T47D (cell line): ENCODE measurements around the gene WDR73.

Source experiments
- DNase-seq, 2 experiments: peaks; one replicate each; pipeline versions ENCODE4 v3.0.0 to v3.0.0-alpha.2; 2011 to 2012; ENCODE audit warnings: low read depth in 1 of 2, low spot score in 1 of 2
- JUND ChIP-seq: IDR thresholded peaks from 2 replicates; pipeline ENCODE4 v1.6.1; 2012; ENCODE audit warnings: low read depth
- in situ Hi-C: cut with HindIII; loops from 2 replicates; pipeline ENCODE4 v1.10.0; 2016; ENCODE audit warnings: low sequenced_read_pairs, low pct_unique_long_range_greater_than_20kb

WDR73 gene

DNA sequence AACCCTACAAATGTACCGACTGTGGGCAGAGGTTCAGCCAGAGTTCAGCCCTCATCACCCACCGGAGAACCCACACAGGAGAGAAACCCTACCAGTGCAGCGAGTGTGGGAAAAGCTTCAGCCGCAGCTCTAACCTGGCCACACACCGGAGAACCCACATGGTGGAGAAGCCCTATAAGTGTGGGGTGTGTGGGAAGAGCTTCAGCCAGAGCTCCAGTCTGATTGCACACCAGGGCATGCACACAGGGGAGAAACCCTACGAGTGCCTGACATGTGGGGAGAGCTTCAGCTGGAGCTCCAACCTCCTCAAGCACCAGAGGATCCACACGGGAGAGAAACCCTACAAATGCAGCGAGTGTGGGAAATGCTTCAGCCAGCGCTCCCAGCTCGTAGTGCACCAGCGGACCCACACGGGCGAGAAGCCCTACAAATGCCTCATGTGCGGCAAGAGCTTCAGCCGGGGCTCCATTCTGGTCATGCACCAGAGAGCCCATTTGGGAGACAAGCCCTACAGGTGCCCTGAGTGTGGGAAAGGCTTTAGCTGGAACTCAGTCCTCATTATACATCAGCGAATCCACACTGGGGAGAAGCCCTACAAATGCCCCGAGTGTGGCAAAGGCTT lies 32.6 kb downstream of the WDR73 start:
- TF ChIP-seq JUND, result no peak
- no peak for DNase-seq
- in situ Hi-C loops, result no loop called here

- no peak for DNase-seq
- TF ChIP-seq JUND, result no peak
- in situ Hi-C loops, result no loop called here
These were observed 33.5 kb downstream of the WDR73 start for GRCh38 chr15:84620626-84621025.

DNA sequence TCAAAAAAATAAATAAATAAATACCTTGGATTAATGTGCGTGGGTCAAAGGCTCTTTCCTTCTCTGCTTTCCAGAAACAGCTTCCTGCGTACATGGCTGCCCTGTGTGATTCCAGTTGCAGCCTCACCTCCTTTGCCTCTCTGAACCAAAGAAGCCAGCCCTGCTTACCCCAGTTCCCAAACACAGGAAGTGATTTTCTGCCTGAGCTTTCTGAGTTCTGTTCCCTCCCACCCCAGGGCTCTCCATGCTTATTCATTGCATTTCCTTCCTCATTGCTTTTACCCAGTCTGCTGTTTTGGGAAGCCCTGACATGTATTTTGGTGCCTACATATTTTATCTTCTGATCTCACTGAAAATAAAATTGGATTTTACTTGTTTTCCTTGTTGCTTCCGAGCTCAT lies 37.8 kb downstream of the WDR73 start:
- TF ChIP-seq JUND, result no peak
- in situ Hi-C loops, result no loop called here
- DNase-seq, result no peak

- DNase-seq, result no peak
- no peak for TF ChIP-seq JUND
- in situ Hi-C loops, result no loop called here
These were observed 42.5 kb downstream of the WDR73 start for GRCh38 chr15:84611631-84612030.

- DNase-seq, result no peak
- no peak for TF ChIP-seq JUND
- in situ Hi-C loops, result no loop called here
These were observed 44.1 kb downstream of the WDR73 start for GRCh38 chr15:84609818-84610525.

- no peak for DNase-seq
- TF ChIP-seq JUND, result no peak
- in situ Hi-C loops, result no loop called here
These were observed 45.3 kb downstream of the WDR73 start for GRCh38 chr15:84608707-84609284.

DNA sequence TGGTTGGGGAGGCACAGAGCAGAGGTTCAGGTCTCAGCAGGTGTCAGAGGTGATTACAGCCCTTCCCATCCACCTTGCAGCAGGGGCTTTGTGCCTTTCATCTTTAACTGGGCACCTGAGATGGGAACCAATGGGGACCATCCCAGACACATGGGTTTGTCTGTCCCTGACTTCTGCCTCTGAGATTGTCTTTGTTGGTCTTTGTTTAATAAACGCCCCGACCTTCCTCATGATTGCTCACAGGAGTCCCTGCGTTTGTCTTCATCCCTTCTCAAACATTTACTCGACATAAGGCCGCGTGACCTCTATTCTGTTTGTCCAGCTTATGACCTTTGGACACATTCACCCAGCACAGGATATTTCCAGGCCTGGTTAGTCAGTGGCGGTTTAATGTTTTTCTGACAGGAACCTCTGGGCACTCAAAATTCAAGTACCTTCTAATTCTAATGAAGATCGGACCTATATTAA lies 47.4 kb downstream of the WDR73 start:
- DNase-seq, result no peak
- TF ChIP-seq JUND, result no peak
- in situ Hi-C loops, result no loop called here

DNA sequence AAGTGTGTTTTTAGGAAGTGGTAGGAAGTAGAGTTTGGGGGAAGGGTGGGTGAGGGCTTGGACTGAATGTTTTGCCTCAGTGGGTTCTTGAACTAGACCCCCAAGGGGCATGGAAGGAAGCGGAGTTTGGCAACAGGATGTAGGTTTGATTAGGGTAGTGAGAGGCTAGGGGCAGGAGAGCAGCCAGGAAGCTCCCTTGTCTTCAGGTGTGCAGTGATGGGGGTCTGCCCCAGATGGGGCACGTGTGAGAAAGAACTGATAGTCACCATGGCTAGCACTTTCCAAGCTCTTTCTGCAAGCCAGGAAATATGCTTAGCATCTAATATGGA lies 48.6 kb downstream of the WDR73 start:
- no peak for TF ChIP-seq JUND
- in situ Hi-C loops, result no loop called here
- DNase-seq, result no peak

DNA sequence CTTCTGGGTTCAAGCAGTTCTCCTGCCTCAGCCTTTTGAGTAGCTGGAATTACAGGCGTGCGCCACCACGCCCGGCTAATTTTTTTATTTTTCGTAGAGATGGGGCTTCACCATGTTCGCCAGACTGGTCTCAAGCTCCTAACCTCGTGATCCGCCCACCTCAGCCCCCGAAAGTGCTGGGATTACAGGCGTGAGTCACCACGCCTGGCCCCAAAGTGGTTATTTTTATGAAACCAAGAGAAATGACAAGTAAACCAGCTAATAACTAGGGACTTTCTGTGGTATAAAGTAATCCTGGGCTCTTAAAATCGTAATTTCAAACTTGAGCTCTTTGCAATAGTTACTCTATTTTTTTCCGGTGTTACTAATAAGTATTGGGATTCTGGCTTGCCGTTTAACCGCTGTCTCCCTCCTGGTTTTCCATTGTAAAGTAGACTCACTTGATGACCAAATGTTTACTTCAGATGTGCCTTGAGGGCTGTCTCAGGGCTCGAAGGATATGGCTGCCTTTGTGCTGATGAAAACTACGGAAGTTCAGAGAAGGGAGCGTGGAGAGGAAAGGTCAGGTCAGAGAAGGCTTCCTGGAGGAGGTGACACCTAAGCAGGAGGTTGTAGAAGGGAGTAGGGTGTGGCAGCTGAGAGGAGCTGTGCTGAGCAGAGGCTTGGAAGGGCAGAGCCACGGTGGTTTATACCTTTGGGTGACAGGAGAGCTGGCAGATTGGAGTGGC lies 49.1 kb downstream of the WDR73 start:
- no peak for TF ChIP-seq JUND
- DNase-seq, result no peak
- in situ Hi-C loops, result no loop called here

- no peak for TF ChIP-seq JUND
- in situ Hi-C loops, result no loop called here
- no peak for DNase-seq
These were observed 50.3 kb downstream of the WDR73 start for GRCh38 chr15:84603630-84604379.

DNA sequence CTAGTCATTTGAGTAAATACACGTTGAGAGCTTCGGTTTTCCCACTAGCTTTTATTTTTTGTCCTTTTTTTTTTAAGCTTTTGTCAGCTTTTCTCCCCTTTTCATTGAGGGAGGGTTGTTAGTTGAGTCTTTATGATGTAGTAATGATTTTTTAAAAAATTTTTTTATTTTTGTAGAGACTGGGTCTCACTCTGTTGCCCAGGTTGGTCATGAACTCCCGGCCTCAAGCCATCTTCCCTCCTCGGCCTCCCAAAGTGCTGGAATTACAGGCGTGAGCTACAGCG lies 52.6 kb downstream of the WDR73 start:
- no peak for TF ChIP-seq JUND
- no peak for DNase-seq
- in situ Hi-C loops, result no loop called here

- peak; percentile 95 for DNase-seq
- in situ Hi-C loops, result no loop called here
- TF ChIP-seq JUND, result no peak
These were observed 53.2 kb downstream of the WDR73 start, which contains the start of gene ZSCAN2 for GRCh38 chr15:84600687-84601554. Gene ZSCAN2 (plus strand): TSS chr15:84601009. CDS start chr15:84603928, 2,919 bp downstream.
